Posterior cingulate gyrus (tissue), 11 donors: Measurements from ENCODE around the gene WSCD2.
A peak's percentile ranks its signal among the peaks of the same experiment; 100 is the strongest.

Experiments
- DNase-seq, 10 donors: peaks; one replicate each; pipeline versions ENCODE4 v3.0.0 to v3.0.0-alpha.2; 2020 to 2021; ENCODE audit warnings: mixed read lengths in 3 of 10
- intact Hi-C: fragments of 100-400 bp; cut with DNase I; formaldehyde crosslinking; loops from one replicate; pipeline ENCODE4 v1.15.1; 2023

Gene WSCD2

DNA sequence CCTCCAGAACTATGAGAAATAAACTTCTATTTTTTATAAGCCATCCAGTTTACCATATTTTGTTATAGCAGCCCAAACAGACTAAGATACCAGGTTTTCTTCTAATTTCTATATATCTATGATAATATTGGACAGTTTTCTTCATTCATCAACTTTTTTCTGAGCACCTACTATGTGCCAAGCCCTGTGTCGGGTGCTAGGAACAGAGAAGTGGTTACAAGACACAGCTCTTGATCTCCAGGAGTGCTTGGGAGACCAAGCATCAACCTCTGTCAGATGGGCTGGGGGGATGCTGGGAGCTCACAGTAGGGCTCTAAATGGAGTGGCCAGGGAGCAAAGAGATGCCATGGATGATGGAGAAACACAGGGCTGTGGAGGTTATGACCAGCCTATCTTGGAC, 2.9 kb upstream of the WSCD2 start:
- intact Hi-C loops: no loop called here
- no peak for DNase-seq

DNA sequence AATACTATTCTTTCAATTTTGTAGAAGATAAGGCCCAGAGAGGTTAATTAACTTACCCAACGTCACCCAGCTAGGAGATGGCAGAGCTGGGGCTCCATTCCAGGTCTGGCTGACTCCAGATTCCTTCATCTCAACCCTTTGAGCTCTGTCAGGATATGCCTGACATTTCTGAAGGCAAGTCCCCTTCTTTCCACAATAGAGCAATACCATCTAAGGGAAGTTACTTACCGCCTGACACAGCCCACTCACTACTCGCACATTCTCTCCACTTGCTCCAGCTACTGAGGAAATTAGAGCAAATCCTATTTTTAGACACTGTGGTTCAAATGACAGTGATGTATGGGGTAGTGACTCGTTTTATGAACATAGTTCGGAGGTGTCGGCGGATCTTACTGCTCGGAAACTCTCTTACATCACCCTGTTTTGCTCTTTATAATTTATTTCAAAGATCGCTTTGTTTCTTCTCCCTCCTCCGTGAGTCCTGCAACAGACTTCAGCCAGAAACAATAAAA, 2.0 kb upstream of the WSCD2 start:
- no peak for DNase-seq
- intact Hi-C loops: no loop called here

DNA sequence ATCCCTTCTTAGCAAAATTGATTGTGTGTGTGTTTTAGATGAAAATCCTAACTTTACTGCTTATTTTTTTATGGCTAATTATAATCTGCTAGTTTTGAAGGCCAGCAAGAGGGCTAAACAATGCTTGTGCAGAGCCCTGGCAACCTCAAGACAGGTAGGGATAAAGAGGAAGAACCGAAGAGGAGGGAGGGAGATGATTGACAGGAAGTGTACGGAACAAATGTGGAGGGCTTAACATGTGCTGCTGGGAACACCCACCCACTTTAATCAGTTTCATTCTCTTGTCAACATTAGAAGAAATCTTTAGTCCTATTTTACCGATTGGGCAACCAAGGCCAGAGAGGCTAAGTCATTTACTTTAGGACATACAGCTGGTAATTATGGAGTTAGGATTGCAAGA, 1.4 kb upstream of the WSCD2 start:
- intact Hi-C loops: no loop called here
- DNase-seq: no peak

DNA sequence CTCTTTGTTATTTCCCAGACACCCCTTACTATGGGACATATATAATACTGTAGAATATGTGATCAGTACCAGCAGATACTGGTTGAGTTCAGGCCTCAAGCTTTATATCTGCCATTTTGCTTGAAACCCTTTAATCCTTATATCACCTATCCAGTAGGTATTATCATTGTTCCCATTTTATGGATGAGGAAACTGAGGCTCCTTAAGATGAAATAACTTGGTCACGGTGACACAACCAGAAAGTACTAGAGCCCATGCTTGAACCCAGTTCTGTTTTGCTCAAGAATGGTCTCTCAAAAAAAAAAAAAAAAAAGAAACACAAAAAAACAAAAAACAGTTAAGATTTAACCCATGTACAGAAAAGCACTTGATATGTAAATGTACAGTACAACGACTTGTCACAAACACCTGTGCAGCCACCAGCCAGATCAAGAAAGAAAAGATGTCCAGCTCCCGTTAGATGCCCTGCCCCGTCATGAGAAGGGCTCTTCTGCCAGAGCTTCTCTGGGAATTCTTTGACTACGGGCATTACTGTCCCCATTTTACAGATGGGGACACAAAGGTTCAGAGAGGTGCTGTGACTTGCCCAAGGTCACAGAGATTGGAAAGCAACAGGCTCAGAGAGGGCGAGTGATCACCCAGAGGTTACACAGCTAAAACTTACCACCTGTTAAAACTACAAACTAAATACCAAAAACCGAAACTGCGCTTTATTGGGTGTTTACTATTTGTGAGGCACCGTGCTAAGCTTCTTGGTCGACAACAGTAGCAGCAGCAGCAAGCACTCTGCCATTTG, 669 bp upstream of the WSCD2 start:
- no peak for DNase-seq

DNA sequence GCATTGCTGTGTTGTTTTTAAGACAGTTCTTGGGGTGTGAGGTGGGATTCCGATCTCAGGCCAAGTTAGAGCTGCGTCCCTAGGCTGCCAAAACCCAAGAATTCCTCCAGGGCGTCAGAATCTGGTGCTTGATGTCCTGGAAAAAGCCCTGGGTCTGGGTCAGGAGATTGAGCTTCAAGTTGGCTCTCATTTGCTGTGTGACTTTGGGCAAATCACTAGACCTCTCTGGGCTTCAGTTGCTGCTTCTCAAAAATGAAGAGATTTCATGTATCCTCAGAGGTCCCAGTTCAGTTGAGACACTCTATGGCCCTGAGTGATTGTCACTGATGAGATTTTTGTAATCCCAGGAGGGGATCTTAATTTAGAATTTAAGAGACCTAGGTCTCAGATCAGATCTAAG, 1.9 kb downstream of the WSCD2 start:
- DNase-seq: no peak
- intact Hi-C loops: loop anchor here (10.0 kb wide), 1 partner anchor 64 kb away; no protein-coding TSS in a partner anchor

More for the DNA sequence above, 669 bp upstream of the WSCD2 start:
- intact Hi-C loops: no loop called here

DNA sequence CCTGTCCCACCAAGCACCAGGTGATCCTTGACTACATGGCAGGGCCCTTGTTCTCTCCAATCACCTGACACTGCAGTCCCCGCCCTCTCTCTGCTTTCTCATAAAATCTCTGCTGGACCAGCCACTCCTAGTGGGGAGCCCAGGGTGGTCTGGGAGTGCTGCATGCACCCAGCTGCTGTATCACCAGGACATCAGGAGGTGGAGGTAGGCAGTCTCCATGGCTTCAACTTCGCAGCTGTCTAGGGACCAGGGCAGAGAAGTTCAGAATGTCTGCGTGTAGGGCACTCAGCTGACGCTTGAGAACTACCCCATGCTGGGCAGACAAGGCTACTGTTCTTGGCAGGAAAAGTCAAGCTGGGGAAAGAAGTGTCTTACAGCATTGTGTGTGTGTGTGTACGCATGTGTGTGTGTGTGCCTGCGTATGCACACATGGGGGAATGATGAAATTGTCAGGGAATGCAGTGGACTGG, 2.6 kb downstream of the WSCD2 start:
- peak in 4 of 10 donors; percentile 23 to 79 (median 60) for DNase-seq

DNA sequence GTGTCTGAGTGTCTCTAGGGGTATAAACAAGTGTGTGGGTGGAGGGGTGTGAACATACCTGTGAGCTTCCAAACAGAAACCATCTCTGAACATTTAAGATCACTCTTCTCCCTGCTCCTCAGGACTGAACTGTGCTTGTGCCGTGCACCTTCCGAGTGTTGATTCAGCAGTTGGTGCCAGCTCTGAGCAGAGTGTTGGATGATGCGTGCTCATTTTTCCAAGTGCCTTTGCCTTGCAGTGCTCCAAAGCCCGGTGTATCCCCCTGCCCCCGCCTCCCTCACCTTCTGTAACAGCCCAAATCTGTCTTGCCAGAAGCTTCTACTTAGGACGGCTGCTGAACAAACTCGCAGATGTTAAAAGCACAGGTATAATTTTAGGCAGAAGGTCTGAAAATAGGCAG, 4.4 kb downstream of the WSCD2 start:
- DNase-seq: peak in 4 of 10 donors; percentile 32 to 88 (median 54)
- intact Hi-C loops: loop anchor here (10.0 kb wide), 1 partner anchor 61 kb away; no protein-coding TSS in a partner anchor

More for the DNA sequence above, 2.6 kb downstream of the WSCD2 start:
- intact Hi-C loops: loop anchor here (10.0 kb wide), 1 partner anchor 63 kb away; no protein-coding TSS in a partner anchor

DNA sequence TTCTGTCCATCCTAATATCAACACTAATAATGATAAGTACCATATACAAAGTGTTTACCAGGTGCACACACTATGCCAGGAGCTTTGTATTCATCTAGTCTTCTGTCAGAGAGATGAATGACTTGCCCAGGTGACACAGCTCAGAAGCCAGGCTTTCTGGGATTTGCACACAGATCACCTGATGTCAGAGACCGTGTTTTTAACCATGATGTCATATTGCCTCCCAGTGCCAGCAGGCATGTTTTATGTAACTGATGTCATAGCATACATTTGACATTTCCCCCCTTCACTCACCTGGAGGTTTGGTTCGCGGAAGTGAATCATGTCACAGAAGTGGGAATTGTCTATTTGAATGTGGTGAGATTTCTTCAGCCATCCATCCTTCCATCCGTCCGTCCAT, 5.7 kb downstream of the WSCD2 start:
- intact Hi-C loops: loop anchor here (10.0 kb wide), 1 partner anchor 60 kb away; no protein-coding TSS in a partner anchor
- peak in 1 of 10 donors; percentile 19 for DNase-seq

DNA sequence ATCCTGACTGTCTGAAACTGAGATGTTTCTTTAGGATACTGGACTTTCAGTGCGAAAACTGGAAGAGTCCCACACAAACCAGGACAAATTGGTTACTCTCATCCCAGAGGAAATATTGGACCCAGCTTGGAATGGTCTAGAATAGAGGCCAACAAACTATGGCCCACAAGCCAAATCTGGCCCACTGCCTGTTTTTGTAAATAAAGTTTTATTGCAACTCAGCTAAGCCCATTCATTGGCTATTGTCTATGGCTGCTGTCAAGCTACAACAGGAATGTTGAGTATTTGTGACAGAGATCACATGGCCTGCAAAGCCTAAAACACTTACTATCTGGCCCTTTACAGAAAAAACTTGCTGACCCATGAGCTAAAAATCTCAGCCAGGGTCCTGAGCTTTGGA, 6.5 kb downstream of the WSCD2 start:
- intact Hi-C loops: loop anchor here (10.0 kb wide), 1 partner anchor 59 kb away; no protein-coding TSS in a partner anchor
- peak in 1 of 10 donors; percentile 14 for DNase-seq

DNA sequence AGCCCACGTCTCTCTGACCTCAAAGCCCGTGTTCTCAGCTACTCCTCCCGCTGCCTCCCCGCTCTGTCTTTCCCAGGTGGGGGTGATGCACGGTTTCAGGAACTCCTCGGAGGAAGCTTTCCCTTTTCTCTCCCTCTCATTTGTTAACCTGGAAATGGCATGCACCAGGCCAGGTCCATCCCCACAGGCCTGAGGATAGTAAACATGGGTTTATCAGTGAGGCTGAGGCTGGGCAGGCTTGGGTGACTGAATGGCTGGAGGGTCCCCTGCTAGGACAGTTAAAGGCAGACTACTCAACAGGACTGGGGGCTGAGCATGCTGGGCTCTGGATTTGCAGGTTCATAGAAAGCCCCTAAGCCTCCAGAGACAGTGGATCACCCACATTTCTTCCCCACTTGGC, 7.6 kb downstream of the WSCD2 start:
- DNase-seq: peak in 1 of 10 donors; percentile 31
- intact Hi-C loops: loop anchor here (10.0 kb wide), 1 partner anchor 58 kb away; no protein-coding TSS in a partner anchor

DNA sequence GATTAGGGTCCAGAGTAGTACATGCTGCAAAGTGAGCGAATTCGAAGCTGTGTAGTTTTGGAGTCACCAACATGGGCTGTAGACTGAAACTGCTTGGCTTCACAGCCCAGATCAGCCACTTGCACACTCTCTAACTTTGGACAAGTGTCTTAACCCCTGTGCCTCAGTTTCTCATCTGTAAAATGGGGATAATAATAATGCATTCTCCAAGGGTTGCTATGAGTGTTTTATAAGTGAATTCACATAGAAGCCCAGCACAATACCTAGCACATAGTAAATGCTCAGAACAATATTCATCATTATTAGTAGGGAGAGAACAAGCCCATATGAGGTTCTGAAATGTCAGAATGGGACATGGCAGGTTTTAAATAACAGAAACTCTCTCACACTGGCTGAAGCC, 10.4 kb downstream of the WSCD2 start:
- peak in 1 of 10 donors; percentile 1 for DNase-seq
- intact Hi-C loops: loop anchor here (10.0 kb wide), 1 partner anchor 55 kb away; no protein-coding TSS in a partner anchor

DNA sequence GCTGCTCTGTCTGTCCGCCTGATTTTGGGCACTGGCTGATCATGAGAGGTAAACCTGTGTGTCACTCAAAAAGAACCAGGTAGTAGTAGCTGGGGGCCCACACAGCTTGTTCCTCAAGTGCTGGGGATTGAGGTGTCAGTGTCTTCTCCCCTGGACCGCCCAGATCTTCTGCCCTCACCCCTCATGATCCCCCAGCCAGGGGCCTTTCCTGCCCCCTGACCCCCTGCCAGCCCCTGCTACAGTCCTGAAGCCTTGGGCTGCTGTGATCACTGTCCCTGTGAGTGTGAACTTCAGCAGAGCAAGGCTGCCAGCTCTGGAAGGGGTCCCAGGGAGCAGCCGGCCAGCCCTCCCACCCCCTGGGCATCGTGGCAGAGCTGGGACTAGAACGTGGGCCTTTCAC, 11.4 kb downstream of the WSCD2 start:
- intact Hi-C loops: no loop called here
- DNase-seq: peak in 1 of 10 donors; percentile 61

DNA sequence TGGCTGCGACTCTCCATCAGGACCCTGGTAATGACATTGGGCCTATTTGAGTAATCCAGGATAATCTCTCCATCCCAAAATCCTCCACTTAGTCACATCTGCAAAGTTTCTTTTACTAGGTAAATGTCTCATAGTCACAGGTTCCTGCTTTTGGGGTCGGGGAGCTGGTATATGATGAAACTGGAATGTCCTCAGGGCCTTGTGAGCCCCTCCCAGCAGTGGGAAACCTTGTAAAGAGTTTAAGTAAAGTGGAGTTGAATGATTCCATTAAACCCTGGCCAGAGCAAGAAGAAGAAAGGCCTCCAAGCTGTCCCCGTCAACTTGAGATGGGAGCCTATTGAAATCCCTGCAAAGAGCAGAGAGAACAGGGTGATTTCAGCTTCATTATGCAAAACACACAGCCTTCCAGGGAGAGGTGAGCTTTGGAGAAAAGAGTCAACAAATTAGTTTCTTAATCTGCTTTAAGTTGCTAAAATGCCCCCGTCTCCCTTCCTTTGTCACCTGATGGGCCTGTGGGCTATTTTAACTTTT, 12.6 kb downstream of the WSCD2 start:
- intact Hi-C loops: no loop called here
- DNase-seq: peak in 1 of 10 donors; percentile 1

DNA sequence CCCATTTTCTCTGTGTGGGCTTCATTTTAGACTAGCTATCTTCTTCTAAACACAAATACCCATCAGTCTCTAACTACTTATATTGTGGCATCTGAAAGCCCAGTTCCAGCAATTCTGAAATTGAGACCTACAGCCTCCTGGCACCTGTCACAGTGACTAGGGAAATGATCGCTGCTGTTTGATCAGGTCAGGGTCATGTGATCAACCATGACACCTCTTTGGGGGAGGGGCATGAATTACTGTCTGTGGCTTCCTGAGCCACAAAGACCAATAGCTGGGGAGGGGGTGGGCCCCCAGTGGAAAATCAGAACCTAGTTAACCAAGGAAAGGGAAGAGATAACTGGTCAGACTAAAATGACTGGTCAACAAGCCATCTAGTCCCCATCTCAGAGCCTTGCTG, 14.1 kb downstream of the WSCD2 start:
- intact Hi-C loops: no loop called here
- peak in 1 of 10 donors; percentile 7 for DNase-seq

DNA sequence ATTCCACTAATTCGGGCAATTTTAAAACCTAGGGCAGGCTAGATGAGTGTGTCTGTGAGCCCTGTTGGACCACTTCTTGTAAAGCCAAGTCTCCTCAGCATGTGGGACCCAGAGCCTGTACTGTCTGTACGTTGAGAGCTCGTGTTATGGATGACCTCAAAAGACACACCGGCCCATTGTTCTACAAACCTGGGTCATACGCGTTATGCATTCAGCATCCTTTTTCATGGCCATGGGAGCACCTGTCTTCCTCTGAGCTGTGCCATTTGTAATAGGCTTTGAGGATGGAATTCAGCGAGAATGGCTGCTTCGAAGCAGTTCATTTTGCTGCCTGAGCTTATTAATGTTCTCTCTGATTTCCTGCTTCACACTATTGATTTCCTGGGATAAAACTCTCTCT, 15.0 kb downstream of the WSCD2 start:
- intact Hi-C loops: no loop called here
- DNase-seq: no peak

DNA sequence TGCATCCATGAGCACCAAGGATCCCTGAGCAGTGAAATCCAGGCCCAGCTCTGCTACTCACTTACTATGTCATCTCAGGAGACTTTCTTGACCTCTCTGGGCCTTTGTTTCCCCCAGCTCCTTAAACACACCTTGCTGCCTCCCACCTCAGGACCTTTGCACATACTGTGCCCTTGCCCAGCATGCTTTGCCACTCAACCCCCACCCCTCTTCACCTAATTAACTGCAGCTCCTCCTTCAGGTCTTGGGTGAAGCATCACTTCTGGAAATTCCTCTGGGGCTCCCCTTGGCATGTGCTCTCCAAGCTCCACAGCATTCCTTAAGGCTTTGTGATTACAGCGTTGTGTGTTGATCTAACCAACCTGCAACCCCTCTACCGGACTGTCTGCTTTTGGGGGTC, 15.9 kb downstream of the WSCD2 start:
- DNase-seq: no peak
- intact Hi-C loops: no loop called here

DNA sequence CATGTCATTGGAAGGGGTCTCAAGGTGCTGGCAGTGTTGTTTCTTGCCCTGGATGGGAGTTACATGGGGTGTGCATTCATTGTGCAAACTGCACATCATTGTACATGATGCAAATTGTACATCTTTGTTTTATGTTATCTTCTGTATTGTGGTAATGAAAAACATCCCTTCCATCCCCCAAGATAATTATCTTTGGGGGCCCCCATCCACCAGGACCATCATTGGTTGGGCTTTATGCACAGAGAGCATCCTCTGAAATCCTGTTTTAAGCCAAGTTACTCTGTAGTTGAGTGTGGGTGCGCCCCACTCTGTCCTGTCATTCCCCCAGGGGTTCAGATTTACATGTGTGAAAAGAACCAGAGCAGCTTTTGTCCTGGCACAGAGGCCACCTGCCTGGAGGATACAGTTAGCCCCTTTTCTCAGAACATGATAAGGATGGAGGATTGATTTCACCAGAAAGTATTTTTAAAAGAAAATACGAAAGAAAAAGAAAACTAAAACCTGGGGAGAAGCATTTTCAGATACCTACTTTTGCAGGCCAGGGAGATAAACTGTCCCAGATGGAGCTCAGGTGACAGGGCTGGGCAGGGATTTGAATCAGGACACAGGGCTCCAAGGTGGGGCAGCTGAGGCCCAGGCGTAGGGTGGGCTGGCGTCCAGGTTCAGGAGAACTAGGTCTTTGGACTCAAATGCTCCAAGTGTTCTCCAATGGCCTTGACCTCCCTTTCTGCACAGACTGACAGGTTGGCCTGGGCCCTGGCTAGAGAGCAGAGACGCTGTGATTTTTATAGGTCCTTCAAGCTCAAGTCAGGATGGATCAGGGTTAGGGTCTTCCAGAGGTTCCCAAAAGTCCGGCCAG, 17.2 kb downstream of the WSCD2 start:
- no peak for DNase-seq
- intact Hi-C loops: no loop called here

DNA sequence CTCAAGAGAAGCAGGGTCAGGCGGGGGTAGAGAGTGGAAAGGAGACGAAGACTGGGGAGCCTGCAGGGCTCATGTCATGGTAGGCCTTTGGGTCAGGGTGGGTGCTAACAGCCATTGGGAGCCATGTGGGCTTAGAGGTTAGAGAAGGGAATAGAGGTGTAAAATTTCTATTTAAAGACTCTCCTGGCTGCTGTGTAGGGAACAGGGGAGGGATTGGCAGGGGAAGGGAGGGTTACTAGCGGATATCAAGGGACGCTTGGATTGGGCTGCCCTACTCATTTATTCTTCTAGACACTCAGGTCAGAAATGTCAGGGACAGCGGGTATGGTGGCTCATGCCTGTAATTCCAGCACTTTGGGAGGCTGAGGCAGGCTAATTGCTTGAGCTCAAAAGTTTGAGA, 18.2 kb downstream of the WSCD2 start:
- no peak for DNase-seq
- intact Hi-C loops: no loop called here

DNA sequence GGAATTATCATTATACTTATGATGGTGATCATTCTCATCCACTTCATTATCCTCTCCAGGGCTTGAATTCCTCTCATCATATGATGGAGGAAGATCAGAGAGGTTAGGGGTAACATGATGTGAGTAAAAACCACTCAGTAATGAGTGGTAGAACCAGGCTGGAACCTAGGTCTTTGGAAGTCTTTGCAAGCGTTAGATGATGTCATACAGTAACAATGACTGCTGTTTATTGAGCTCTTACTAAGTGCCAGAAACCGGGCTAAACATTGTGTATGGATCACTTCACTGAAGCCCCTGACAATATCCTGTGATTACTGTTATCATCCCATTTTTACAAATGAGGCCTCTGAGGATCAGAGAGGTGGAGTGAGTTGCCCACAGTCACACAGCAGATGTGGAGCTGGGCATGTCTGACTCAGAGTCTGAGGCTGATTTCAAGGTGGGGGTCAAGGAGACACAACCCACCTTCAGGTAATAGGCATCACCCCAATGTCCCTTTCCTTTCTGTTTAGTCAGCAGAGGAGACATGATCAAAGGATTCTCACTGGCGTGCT, 19.5 kb downstream of the WSCD2 start:
- intact Hi-C loops: no loop called here
- no peak for DNase-seq

DNA sequence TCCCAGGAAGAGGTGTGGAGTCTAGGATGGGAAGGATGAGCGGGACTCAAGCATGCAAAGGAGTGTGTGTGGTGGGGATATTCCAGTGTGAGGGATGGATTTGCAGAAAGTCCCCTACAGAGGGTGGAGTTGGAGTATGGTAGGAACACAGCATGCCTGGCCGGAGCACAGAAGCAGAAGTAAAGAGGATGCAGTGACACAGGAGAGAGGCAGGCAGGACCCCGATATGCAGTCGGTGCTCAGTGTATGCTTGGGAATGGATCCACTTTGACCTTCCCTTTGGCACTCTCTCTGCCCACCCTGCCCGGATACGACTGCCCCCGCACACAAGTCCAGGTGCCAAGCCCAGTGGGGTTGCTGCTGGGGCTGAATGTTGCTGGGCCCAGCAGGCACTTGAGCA, 21.3 kb downstream of the WSCD2 start:
- intact Hi-C loops: no loop called here
- no peak for DNase-seq
